ENCODE measurements around the gene NCOA3. TPM values are rescaled to one million over a fixed set of nuclear protein-coding genes. Genes with fewer than 3 reads are reported as not detected.
A peak's percentile ranks its signal among the peaks of the same experiment; 100 is the strongest.
"Not testable (repeated sequence)": the region's sequence is repeated elsewhere in the genome, so short reads cannot be mapped to it uniquely, and the experiment has no call there.

Gene NCOA3
- total and polyA plus RNA-seq, 2 experiments from 2014 or later: 6.7 to 25.8 TPM

GRCh38 chr20:47461906-47462305, 39.8 kb upstream of the NCOA3 start:
- not testable (repeated sequence) for H3K4me1 ChIP-seq (ENCODE audit: insufficient read depth)

DNA sequence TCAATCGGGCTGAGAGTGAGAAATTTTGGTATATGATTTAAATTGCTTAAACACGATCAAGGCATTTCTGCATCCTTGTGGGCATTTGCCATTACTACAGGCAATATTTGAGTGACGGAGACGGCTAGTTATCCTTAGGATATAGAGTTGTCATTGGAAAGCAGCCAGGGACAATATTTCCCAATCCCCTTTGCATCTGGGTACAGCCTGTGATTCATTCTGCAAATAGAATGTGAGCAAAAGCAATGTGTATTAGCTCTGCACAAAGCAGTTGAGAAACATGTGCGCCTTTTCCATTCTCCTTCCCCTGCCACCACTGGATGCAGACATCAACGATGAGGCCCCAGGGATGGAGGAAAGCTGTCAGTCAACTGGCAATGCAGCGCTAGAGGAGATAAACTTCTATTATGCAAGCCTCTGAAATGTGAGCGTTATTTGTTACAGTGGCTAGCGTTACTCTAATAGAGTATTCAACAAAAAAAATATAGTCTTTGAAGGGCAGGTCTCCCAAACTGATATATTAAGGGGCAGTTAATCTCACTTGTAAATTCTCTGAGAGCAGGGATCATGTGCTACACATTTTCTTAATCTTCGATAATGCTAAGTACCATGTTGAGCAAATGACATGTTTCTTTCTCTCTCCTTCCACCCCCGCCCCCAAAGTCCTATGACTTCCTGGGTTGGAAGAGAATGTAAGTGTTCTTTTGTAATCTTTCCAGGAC, 37.1 kb upstream of the NCOA3 start:
- H3K4me1 ChIP-seq (ENCODE audit: insufficient read depth): peaks cover 8% of the 10 kb centered on the region; the same call in 1 of the 2 replicates
- H3K4me3 Mint-ChIP-seq: no peak overlapping the region
- no peak for ATAC-seq
- no peaks in the 10 kb centered on the region for H3K36me3 Mint-ChIP-seq (ENCODE audit: low read depth)
- no peak overlapping the region for H3K27ac Mint-ChIP-seq
- no peaks in the 10 kb centered on the region; the same call in 1 of the 2 replicates for H3F3A ChIP-seq (replicated peaks; ENCODE audit: low read depth)
- H3K36me3 ChIP-seq (ENCODE audit: insufficient read depth): no peaks in the 10 kb centered on the region
- H2AFZ ChIP-seq: peak overlapping the region; percentile 87; the same call in 1 of the 2 replicates
- peaks cover 9% of the 10 kb centered on the region; the same call in 1 of the 3 replicates for H3K4me1 Mint-ChIP-seq
- no peaks in the 10 kb centered on the region for H4K20me1 ChIP-seq (replicated peaks; ENCODE audit: insufficient read depth)
- no peak overlapping the region for H3K4me3 ChIP-seq
- no peak overlapping the region for H3K27ac ChIP-seq (ENCODE audit: low read depth)
- H3K9me2 ChIP-seq (ENCODE audit: insufficient read depth): no peaks in the 10 kb centered on the region
- no peak for TF ChIP-seq CREB1 (CRISPR knock-in tag; IDR thresholded peaks at IDR 0.05; ENCODE audit: low read depth)
- TF ChIP-seq, protein P1, sequence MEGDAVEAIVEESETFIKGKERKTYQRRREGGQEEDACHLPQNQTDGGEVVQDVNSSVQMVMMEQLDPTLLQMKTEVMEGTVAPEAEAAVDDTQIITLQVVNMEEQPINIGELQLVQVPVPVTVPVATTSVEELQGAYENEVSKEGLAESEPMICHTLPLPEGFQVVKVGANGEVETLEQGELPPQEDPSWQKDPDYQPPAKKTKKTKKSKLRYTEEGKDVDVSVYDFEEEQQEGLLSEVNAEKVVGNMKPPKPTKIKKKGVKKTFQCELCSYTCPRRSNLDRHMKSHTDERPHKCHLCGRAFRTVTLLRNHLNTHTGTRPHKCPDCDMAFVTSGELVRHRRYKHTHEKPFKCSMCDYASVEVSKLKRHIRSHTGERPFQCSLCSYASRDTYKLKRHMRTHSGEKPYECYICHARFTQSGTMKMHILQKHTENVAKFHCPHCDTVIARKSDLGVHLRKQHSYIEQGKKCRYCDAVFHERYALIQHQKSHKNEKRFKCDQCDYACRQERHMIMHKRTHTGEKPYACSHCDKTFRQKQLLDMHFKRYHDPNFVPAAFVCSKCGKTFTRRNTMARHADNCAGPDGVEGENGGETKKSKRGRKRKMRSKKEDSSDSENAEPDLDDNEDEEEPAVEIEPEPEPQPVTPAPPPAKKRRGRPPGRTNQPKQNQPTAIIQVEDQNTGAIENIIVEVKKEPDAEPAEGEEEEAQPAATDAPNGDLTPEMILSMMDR (conservative IDR thresholded peaks at IDR 0.05; ENCODE audit: low read depth in 2 of 2): peak in 1 of 2 experiments; percentile 33; a peak in 3 of 4 replicates
- H3K9me3 Mint-ChIP-seq: no peaks in the 10 kb centered on the region
- no peaks in the 10 kb centered on the region for H3K27me3 Mint-ChIP-seq (ENCODE audit: insufficient read depth, low read depth, poor library complexity)
- H3K27me3 ChIP-seq (ENCODE audit: insufficient read depth): no peaks in the 10 kb centered on the region
- H3K79me2 ChIP-seq (replicated peaks; ENCODE audit: insufficient read depth): no peaks in the 10 kb centered on the region
- H3K4me2 ChIP-seq: no peak overlapping the region
- DNase-seq (ENCODE audit: low spot score): peak; percentile 28

More at GRCh38 chr20:47461906-47462305, 39.8 kb upstream of the NCOA3 start:
- not testable (repeated sequence) for H3K4me2 ChIP-seq; H3K4me1 Mint-ChIP-seq; H3F3A ChIP-seq (replicated peaks; ENCODE audit: low read depth); H2AFZ ChIP-seq; H3K27ac Mint-ChIP-seq; H3K9me2 ChIP-seq (ENCODE audit: insufficient read depth); H3K36me3 ChIP-seq (ENCODE audit: insufficient read depth); H3K9me3 Mint-ChIP-seq; DNase-seq (ENCODE audit: low spot score); ATAC-seq; H3K36me3 Mint-ChIP-seq (ENCODE audit: low read depth); H3K27me3 Mint-ChIP-seq (ENCODE audit: insufficient read depth, low read depth, poor library complexity); H3K79me2 ChIP-seq (replicated peaks; ENCODE audit: insufficient read depth); H3K4me3 ChIP-seq; H3K4me3 Mint-ChIP-seq; H3K27me3 ChIP-seq (ENCODE audit: insufficient read depth); H3K27ac ChIP-seq (ENCODE audit: low read depth); H4K20me1 ChIP-seq (replicated peaks; ENCODE audit: insufficient read depth)

DNA sequence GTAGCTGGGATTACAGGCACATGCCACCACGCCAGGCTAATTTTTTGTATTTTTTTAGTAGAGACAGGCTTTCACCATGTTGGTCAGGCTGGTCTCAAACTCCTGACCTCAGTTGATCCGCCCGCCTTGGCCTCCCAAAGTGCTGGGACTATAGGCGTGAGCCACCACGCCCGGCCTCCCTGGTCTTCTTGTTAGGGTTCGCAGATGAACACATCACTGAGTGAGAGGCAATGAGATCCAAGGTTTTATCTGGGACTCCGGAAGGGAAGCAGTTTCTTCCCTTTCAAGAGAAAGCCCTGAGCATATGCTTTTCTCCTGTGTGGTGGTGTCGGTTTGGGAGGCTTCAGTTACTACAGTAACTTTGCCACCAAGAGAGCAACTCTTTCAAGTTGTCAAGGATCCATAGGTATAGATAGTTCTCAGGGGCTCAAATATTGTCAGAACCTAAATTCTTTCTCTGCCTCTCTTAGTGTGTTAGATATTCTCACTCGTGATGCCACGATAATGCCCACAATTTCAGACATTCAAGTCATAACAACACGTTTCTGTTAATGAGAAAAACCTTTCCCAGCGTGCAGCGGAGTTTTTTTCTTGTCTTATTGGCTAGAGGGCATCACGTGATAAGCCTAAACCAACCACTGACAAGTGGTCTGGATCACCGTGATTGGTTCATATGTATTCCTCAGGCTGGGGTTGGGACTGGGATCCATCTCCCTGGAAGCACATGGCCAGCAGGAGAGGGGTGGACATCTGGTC, 36.2 kb upstream of the NCOA3 start:
- Histone ChIP-seq H3K4me1 (ENCODE audit: insufficient read depth) (peaks cover 8% of the 10 kb centered on the region; the same call in 1 of the 2 replicates), H3K9me2 (ENCODE audit: insufficient read depth) (no peaks in the 10 kb centered on the region), H3K4me3 (no peak overlapping the region), H4K20me1 (replicated peaks; ENCODE audit: insufficient read depth) (no peaks in the 10 kb centered on the region), H3K4me2 (no peak overlapping the region), H3K27ac (ENCODE audit: low read depth) (no peak overlapping the region), H2AFZ (peak overlapping the region; percentile 87; the same call in 1 of the 2 replicates), H3K79me2 (replicated peaks; ENCODE audit: insufficient read depth) (no peaks in the 10 kb centered on the region), H3K36me3 (ENCODE audit: insufficient read depth) (no peaks in the 10 kb centered on the region), H3K27me3 (ENCODE audit: insufficient read depth) (no peaks in the 10 kb centered on the region), H3F3A (replicated peaks; ENCODE audit: low read depth) (no peaks in the 10 kb centered on the region; the same call in 1 of the 2 replicates)
- no peak for DNase-seq (ENCODE audit: low spot score)
- Mint-ChIP-seq H3K27ac (no peak overlapping the region), H3K36me3 (ENCODE audit: low read depth) (no peaks in the 10 kb centered on the region), H3K4me1 (0 out of 3 replicates have a peak, but pooled peaks cover 5% of the 10 kb centered on the region), H3K4me3 (no peak overlapping the region), H3K27me3 (ENCODE audit: insufficient read depth, low read depth, poor library complexity) (no peaks in the 10 kb centered on the region), H3K9me3 (no peaks in the 10 kb centered on the region)
- no peak for ATAC-seq
- TF ChIP-seq ZNF331 (CRISPR knock-in tag; IDR thresholded peaks at IDR 0.05; ENCODE audit: low read depth) (no peak), CREB1 (CRISPR knock-in tag; IDR thresholded peaks at IDR 0.05; ENCODE audit: low read depth) (no peak), EZH2 (IDR thresholded peaks at IDR 0.05; ENCODE audit: low read depth, unreplicated experiment) (no peak), JUNB (IDR thresholded peaks at IDR 0.05; ENCODE audit: unreplicated experiment) (no peak), EZH2phosphoT487 (IDR thresholded peaks at IDR 0.05; ENCODE audit: unreplicated experiment) (no peak)
- TF ChIP-seq, protein P2, sequence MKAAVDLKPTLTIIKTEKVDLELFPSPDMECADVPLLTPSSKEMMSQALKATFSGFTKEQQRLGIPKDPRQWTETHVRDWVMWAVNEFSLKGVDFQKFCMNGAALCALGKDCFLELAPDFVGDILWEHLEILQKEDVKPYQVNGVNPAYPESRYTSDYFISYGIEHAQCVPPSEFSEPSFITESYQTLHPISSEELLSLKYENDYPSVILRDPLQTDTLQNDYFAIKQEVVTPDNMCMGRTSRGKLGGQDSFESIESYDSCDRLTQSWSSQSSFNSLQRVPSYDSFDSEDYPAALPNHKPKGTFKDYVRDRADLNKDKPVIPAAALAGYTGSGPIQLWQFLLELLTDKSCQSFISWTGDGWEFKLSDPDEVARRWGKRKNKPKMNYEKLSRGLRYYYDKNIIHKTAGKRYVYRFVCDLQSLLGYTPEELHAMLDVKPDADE (IDR thresholded peaks at IDR 0.05): no peak
- TF ChIP-seq, protein P3, sequence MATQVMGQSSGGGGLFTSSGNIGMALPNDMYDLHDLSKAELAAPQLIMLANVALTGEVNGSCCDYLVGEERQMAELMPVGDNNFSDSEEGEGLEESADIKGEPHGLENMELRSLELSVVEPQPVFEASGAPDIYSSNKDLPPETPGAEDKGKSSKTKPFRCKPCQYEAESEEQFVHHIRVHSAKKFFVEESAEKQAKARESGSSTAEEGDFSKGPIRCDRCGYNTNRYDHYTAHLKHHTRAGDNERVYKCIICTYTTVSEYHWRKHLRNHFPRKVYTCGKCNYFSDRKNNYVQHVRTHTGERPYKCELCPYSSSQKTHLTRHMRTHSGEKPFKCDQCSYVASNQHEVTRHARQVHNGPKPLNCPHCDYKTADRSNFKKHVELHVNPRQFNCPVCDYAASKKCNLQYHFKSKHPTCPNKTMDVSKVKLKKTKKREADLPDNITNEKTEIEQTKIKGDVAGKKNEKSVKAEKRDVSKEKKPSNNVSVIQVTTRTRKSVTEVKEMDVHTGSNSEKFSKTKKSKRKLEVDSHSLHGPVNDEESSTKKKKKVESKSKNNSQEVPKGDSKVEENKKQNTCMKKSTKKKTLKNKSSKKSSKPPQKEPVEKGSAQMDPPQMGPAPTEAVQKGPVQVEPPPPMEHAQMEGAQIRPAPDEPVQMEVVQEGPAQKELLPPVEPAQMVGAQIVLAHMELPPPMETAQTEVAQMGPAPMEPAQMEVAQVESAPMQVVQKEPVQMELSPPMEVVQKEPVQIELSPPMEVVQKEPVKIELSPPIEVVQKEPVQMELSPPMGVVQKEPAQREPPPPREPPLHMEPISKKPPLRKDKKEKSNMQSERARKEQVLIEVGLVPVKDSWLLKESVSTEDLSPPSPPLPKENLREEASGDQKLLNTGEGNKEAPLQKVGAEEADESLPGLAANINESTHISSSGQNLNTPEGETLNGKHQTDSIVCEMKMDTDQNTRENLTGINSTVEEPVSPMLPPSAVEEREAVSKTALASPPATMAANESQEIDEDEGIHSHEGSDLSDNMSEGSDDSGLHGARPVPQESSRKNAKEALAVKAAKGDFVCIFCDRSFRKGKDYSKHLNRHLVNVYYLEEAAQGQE (IDR thresholded peaks at IDR 0.05; ENCODE audit: unreplicated experiment): no peak

Data from GM23338 (cell line).